Activated CD8-positive, alpha-beta memory T cell treated with anti-CD3 and anti-CD28 coated beads for 48 hours (primary cell): ENCODE measurements around the gene ZNF879.

Experiments
- DNase-seq, 3 experiments: peaks; one replicate each; pipeline ENCODE4 v3.0.0-alpha.2; 2020; ENCODE audit warnings: low read depth in 2 of 3, low spot score in 2 of 3

Gene ZNF879

GRCh38 chr5:179023528-179024189 lies at the start of gene ZNF879:
Gene ZNF879, plus strand, starts transcription at chr5:179023804. Its CDS starts 1,201 bp downstream, at chr5:179025005.
- peak; percentile 77 to 83 (median 79) for DNase-seq

GRCh38 chr5:178981381-178981780 lies 42.2 kb upstream of the ZNF879 start:
- DNase-seq, result no peak

DNA sequence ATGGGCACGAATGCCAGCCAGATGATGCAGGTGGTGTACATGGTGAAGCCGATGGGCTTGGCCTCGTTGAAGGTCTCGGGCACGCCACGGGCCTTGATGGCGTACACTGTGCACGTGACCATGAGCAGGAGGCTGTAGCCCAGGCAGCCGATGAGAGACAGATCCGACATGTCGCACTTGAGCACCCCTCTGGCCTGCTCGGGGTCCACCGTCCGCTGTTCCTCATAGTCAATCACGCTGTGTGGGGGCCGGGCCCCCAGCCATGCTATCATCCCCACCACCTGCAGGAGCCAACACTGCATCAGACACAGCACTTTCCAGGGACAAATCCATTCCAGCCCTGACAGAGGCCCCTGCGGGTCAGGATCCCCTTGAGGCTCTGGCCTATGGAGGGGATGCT lies 40.7 kb upstream of the ZNF879 start:
- DNase-seq, result no peak

GRCh38 chr5:178983728-178984127 lies 39.9 kb upstream of the ZNF879 start:
- no peak for DNase-seq

- no peak for DNase-seq
Measured at GRCh38 chr5:178984145-178985072, 39.2 kb upstream of the ZNF879 start.

DNA sequence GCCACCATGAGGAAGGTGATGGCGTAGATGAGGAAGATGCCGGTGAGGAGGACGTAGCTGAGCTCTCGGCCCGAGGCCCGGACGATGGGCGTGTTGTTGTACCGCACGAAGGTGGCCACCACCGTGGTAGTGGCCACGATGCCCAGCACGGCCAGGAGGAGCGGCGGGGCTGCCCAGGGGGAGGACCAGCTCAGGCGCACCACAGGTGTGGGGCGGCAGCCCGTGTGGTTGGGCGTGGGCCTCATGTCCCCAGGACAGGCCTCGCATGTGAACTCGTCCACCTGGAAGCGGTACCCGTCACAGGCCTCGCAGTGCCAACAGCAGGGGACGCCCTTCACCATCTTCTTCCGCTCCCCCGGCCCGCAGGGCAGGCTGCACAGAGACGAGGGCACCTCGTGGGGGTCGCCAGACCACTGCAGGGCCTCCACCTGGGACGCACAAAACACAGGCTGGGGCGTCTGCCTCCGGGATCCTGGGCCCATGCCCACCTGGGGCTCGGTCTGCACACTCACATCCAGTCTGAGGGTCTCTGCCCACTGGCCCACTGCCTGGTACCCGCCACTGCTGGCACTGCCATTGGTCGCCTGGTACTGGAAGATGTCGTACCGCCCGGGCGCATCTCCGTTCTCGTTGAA lies 37.2 kb upstream of the ZNF879 start:
- no peak for DNase-seq

DNA sequence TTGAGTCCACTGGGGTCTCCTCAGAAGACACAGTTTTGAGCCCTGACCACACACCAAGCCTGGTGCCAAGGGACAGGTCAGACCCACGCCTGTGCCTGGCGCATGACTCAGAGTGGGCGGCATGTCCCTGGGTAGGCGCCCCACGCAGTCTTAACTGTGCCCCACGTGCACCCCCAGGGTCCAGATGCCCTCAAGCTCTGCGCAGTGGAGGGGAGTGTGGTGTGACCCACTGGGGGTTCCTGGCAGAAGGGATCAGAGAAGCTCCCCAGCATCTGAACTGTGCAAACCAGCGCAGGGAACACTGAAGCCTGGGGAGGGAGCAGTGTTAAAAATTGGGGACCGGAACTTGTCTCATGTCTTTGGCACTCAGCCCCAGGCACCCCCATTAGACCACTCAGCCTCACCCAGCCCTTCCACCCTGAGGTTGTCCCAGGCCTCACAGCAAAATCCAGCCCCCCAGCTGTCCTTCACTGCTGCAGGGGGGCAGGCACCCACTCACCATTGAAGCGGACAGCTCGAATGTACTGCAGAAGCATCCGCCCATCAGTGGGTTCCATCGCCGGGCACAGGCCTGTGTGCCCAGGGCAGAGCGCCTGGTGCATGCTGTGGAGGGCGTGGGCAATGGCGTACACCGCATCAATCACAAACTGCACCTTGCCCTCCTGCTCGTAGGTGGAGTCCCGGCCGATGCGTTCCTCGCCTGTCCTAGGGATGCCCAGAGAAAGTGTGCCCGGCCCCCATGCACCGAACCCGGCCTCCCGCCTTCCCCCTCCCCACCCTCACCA lies 35.0 kb upstream of the ZNF879 start:
- DNase-seq, result no peak

DNA sequence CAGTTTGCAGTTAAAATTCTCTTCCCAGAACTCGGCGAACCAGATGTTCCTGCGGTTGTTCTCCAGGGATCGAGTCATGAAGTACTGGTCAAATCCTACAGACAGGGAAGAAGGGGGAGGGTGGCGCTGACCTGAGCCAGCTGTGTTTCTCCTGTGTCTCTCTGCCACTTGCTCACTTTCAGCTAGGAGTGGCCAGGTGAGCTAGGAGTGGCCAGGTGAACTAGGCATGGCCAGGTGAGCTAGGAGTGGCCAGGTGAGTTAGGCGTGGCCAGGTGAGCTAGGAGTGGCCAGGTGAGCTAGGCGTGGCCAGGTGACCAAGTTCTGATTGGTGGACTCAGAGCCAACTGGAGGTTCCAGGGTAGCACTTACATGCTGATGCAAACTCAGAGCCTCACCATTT lies 34.3 kb upstream of the ZNF879 start:
- DNase-seq, result no peak

- DNase-seq, result no peak
Measured at GRCh38 chr5:178990491-178990890, 33.1 kb upstream of the ZNF879 start.

GRCh38 chr5:178991190-178992145 lies 32.1 kb upstream of the ZNF879 start:
- DNase-seq, result no peak

DNA sequence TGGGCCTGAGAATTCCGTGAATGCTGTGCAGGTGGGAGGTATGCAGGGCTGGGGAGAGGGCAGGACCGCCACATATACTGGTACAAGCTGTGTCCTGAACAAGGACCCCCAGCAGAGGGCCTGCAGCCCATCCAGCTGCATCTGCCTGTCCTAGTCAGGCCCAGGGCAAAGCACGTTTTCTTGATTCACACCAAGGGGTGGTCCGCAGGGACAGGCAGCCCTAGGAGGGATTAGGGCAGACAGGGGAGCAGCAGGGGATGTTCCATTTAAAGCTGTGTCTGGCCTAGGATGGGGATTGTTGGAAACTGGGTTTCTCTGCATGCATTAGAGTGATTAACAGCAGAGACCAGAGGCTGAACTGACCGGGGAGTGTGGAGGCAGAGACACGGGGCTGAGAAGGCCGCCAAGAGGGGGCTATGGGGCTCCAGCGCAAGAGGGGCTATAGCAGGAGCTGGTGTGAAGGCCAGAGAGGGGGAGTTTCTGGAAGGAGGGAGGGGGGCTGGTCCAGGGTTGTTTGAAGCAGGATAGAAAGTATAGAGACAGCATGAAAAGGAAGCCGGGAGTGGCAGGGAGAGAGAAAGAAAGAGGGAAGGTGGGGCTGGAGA lies 31.2 kb upstream of the ZNF879 start:
- no peak for DNase-seq

GRCh38 chr5:178993236-178993765 lies 30.3 kb upstream of the ZNF879 start:
- no peak for DNase-seq

DNA sequence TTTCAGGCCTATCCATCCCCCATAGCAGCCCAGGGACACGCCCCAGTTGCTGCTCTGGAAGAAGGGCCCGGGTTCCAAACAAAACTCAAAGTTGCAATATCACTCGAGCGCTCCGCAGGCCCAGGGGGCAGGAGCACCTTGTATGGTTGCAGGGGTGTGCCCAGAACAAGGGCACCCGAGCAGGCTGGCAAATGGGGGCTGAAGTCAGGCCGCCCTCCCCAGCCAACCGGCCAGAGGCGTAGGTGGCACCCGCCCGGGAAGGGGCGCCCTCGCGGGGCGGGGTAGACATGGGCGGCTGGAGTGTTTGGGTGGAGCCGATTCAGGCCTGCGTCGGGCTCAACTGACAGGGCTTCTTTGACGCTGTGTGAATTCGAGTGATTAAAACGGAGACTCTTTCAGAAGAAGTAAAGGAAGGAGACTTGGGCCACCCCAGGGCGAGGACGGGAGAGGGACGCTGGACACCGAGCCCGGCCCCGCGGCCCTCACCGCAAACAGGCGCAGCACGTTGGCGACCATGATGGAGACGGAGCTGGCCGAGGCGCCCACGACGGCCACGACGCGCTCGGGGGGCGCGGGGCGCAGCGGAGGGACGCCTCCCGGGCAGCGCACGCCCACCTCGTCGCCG lies 29.5 kb upstream of the ZNF879 start:
- DNase-seq, result no peak

DNA sequence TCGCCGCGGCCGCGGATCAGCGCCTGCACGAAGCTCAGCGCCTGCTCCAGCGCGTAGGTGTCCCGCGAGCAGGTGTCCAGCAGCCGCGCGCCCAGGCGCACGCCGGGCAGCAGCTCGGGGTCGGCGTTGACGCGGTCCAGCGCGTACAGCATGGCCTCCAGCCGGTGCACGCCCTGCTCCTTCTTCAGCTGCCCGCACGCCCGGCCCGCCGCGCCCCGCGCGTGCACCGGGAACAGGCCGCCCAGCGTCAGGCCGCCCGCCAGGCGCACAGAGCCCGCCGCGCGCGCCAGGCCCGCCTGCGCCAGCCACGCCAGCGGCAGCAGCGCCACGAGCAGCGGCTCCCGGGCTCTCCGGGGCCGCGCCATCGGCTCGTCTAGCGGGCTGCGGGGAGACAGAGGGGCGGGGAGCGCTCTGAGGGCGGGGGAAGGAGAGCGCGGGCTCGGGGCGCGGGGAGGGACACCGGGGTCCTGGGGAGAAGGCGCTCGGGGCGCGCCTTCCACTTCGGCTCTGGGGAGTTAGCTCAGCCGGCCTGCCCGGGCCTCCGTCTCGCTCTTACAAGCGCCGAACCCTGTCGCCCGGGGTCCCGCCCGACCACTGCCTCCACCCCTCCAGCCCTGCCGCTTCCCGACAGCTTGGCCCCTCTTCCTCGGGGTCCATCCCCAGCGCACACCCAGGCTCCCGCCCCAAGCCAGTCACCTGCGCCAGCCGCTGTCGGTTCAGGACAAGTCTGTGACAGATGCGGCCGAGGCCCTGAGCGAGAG lies 28.8 kb upstream of the ZNF879 start, which contains the start of gene GRM6:
Gene GRM6, minus strand, starts transcription at position 741 of the 761 bp plus-strand sequence. Its CDS starts 376 bp downstream, at position 365.
- DNase-seq, result no peak

- DNase-seq, result no peak
Measured at GRCh38 chr5:178995341-178995690, 28.3 kb upstream of the ZNF879 start.

GRCh38 chr5:178996156-178996555 lies 27.4 kb upstream of the ZNF879 start:
- no peak for DNase-seq

GRCh38 chr5:178997191-178997590 lies 26.4 kb upstream of the ZNF879 start:
- no peak for DNase-seq

DNA sequence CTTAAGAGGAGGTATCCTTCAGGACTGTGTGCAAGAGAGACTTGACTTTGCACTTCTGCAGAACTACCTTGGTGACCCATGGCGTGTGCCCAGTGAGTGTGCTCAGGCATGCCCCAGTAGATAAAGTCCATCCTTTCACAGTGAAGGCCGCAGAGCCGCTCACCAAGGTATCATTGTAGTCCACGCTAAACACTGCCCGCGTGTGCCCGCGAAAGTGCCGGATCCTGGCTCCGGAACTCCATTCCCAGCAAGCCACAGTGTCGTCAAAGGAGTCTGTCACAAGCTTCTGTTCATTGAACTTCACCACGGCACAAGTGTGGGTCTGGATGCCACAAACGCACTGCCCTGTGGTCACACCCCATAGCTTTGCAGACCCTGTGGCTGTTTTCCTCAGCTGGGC lies 25.2 kb upstream of the ZNF879 start:
- no peak for DNase-seq
